NK-92 treated with Interleukin-12 subunit alpha and Interleukin-12 subunit beta, amount 100 ng/mL, for 24 hours (cell line): ENCODE data around the gene GCG.

Source experiments
- DNase-seq: peaks from one replicate; lab custom pipeline; 2025; lab: John Stamatoyannopoulos, UW

GCG gene

GRCh38 chr2:162099836-162100235, 52.2 kb downstream of the GCG start:
- DNase-seq, result no peak
